ENCODE measurements around the gene PTX3.

DNA sequence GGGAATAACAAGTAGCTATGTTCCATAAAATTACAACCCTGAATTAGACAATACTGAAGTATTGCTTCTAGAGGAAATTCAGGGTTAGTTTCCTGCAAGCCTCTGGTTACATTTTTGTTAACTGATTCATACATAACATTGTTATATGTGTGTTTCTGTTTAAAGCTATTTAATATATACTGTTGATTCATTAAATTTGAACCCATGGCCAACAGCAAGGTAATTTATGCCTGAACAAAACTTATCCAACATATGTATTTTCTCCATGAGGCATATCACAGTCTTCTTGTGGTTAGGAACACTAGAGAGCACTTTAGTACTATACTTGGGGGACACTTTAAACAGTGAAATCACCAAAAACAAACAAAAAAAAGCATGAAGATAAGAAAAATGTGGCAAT, 47.7 kb upstream of the PTX3 start:
- TF ChIP-seq, protein P1, sequence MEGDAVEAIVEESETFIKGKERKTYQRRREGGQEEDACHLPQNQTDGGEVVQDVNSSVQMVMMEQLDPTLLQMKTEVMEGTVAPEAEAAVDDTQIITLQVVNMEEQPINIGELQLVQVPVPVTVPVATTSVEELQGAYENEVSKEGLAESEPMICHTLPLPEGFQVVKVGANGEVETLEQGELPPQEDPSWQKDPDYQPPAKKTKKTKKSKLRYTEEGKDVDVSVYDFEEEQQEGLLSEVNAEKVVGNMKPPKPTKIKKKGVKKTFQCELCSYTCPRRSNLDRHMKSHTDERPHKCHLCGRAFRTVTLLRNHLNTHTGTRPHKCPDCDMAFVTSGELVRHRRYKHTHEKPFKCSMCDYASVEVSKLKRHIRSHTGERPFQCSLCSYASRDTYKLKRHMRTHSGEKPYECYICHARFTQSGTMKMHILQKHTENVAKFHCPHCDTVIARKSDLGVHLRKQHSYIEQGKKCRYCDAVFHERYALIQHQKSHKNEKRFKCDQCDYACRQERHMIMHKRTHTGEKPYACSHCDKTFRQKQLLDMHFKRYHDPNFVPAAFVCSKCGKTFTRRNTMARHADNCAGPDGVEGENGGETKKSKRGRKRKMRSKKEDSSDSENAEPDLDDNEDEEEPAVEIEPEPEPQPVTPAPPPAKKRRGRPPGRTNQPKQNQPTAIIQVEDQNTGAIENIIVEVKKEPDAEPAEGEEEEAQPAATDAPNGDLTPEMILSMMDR (IDR thresholded peaks at IDR 0.05), result no peak
- TF ChIP-seq POLR2A (IDR thresholded peaks at IDR 0.05), result no peak
- TF ChIP-seq POLR2AphosphoS5 (IDR thresholded peaks at IDR 0.05), result no peak

Data from breast epithelium (tissue), 3 donors.